Skeletal muscle tissue (tissue), 4 donors: ENCODE results near the gene MIPOL1. TPM values are rescaled to one million over a fixed set of nuclear protein-coding genes. Genes with fewer than 3 reads are reported as not detected.
"Not testable (repeated sequence)": the region's sequence is repeated elsewhere in the genome, so short reads cannot be mapped to it uniquely, and the experiment has no call there.

ENCODE experiments used
- H3K27ac ChIP-seq: one replicate; pipeline ENCODE4 v1.7.0; 2013; ENCODE audit warnings: mild to moderate bottlenecking, low read depth, low read length, inconsistent platforms
- H3K27me3 ChIP-seq, 3 donors: one replicate each; pipeline ENCODE4 v1.7.0; 2013; ENCODE audit warnings: low read length in 3 of 3; ENCODE audit not compliant: control insufficient read depth in 3 of 3, insufficient read depth in 3 of 3
- H3K36me3 ChIP-seq, 3 donors: one replicate each; pipeline ENCODE4 v1.7.0; 2013; ENCODE audit warnings: low read length in 3 of 3; ENCODE audit not compliant: control insufficient read depth in 3 of 3, insufficient read depth in 3 of 3
- H3K4me1 ChIP-seq, 3 donors: one replicate each; pipeline ENCODE4 v1.7.0; 2013; ENCODE audit warnings: low read length in 3 of 3, mild to moderate bottlenecking in 3 of 3; ENCODE audit not compliant: control insufficient read depth in 3 of 3, insufficient read depth in 3 of 3
- H3K4me3 ChIP-seq, 3 donors: one replicate each; pipeline ENCODE4 v1.7.0; 2013; ENCODE audit warnings: low read length in 3 of 3
- H3K9ac ChIP-seq, 3 donors: one replicate each; pipeline ENCODE4 v1.7.0; 2013; ENCODE audit warnings: low read length in 3 of 3, mild to moderate bottlenecking in 3 of 3, moderate library complexity in 2 of 3, low read depth in 1 of 3
- H3K9me3 ChIP-seq, 3 donors: one replicate each; pipeline ENCODE4 v1.7.0; 2013; ENCODE audit warnings: low read length in 3 of 3; ENCODE audit not compliant: control insufficient read depth in 3 of 3
- total RNA-seq: library from RNA; depleted of rRNA; stranded (reverse); fragments of >200 nt; gene quantifications from one replicate; pipeline ENCODE4 v1.2.3, GENCODE V29; 2014
- donor health status: Osteomylitis.

Gene MIPOL1
- total RNA-seq, 1 donor from 2014 or later, result 16.7 TPM

DNA sequence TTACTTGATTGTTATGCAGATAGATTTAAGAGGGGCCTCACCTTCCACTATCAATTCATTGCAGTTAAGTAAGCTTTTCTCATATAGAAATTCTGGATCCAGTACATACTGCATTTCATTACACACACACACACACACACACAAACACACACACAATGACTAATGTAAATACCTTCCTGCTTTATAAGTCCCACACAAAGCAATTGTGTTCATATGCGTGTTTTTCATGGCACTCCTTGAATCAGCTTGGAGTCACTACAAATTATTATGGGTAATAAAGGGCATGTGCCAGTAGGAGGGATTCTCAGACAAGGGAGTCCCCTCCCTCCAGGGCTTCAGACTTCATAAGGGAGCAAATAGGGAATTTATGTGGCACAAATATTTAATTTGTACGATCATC lies 4.5 kb downstream of the MIPOL1 start:
- H3K27ac ChIP-seq, result no peak overlapping the region
- H3K4me3 ChIP-seq, result no peak overlapping the region
- no peak overlapping the region for H3K9ac ChIP-seq
- peaks cover 0 to 9% (median 3%) of the 10 kb centered on the region in 3 donors for H3K4me1 ChIP-seq
- no peaks in the 10 kb centered on the region for H3K36me3 ChIP-seq
- no peaks in the 10 kb centered on the region for H3K9me3 ChIP-seq
- no peaks in the 10 kb centered on the region for H3K27me3 ChIP-seq

- Histone ChIP-seq H3K36me3 (no peaks in the 10 kb centered on the region), H3K9ac (no peak overlapping the region), H3K4me3 (no peak overlapping the region), H3K27me3 (no peaks in the 10 kb centered on the region), H3K27ac (no peak overlapping the region), H3K9me3 (no peaks in the 10 kb centered on the region), H3K4me1 (peaks cover 0 to 9% (median 3%) of the 10 kb centered on the region in 3 donors)
These were observed 5.1 kb downstream of the MIPOL1 start for GRCh38 chr14:37202812-37203211.

GRCh38 chr14:37203423-37203822 lies 5.7 kb downstream of the MIPOL1 start:
- H3K36me3 ChIP-seq, result no peaks in the 10 kb centered on the region
- H3K27ac ChIP-seq, result no peak overlapping the region
- H3K27me3 ChIP-seq, result no peaks in the 10 kb centered on the region
- H3K9me3 ChIP-seq, result no peaks in the 10 kb centered on the region
- no peak overlapping the region for H3K9ac ChIP-seq
- H3K4me3 ChIP-seq, result no peak overlapping the region
- H3K4me1 ChIP-seq, result peaks cover 0 to 4% (median 3%) of the 10 kb centered on the region in 3 donors

GRCh38 chr14:37205623-37206605 lies 8.2 kb downstream of the MIPOL1 start:
- H3K4me1 ChIP-seq, H3K27ac ChIP-seq, H3K9ac ChIP-seq, H3K27me3 ChIP-seq, H3K9me3 ChIP-seq, H3K4me3 ChIP-seq, H3K36me3 ChIP-seq: not testable (repeated sequence)

DNA sequence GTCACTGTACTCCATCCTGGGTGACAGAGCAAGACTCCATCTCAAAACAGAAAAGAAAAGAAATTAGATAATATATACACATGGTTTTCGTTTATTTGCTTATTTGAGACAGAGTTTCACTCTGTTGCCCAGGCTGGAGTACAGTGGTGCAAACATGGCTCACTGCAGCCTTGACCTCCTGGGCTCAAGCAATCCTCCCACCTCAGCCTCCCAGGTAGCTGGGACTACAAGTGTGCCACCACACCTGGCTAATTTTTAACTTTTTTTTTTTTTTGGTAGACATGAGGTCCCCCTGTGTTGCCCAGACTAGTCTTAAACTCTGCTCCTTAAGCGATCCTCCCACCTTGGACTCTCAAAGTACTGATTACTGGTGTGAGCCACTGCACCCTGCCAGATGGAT lies 11.9 kb downstream of the MIPOL1 start:
- H3K4me3 ChIP-seq, H3K36me3 ChIP-seq, H3K4me1 ChIP-seq: not testable (repeated sequence)

DNA sequence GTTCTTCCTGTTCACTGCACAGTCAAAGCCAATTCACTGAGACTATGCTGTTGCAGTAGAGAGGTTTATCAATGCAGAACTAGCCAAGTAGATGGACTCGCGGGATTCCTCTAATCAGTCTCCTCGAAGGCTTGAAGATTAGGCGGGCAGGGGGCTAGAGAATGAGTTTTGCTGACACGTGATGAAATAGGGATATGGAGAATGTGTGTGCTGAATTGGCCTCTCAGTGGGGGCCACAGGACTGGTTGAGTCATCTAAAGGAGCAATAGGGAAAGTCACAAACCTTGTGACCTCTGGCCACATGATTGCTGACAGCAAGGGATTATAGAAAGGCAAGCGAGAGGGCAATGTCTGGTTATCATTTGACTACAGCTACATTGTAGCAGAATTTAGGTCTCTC lies 12.7 kb downstream of the MIPOL1 start:
- Histone ChIP-seq H3K4me3 (no peak overlapping the region), H3K4me1 (no peaks in the 10 kb centered on the region), H3K27me3 (no peaks in the 10 kb centered on the region)

More for the DNA sequence above, 11.9 kb downstream of the MIPOL1 start:
- not testable (repeated sequence) for H3K27me3 ChIP-seq, H3K9me3 ChIP-seq, H3K27ac ChIP-seq, H3K9ac ChIP-seq

DNA sequence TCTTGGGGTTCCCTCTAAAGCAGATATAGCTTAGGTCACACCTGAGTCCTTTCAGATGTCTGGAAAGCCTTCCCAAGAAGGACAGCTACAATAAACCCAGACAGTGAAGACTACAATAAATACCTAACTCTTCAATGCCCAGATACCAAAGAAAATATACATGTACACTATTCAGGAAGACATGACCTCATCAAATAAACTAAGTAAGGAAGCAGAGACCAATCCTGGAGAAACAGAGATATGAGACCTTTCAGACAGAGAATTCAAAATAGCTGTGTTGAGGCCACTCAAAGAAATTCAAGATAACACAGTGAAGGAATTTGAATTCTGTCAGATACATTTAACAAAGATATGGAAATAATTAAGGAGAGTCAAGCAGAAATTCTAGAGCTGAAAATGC lies 15.3 kb downstream of the MIPOL1 start:
- H3K9me3 ChIP-seq, result peaks cover 0 to 4% (median 0%) of the 10 kb centered on the region in 3 donors
- no peak overlapping the region for H3K27ac ChIP-seq
- no peak overlapping the region for H3K9ac ChIP-seq
- no peaks in the 10 kb centered on the region for H3K36me3 ChIP-seq
- H3K4me3 ChIP-seq, result no peak overlapping the region
- no peaks in the 10 kb centered on the region for H3K4me1 ChIP-seq
- H3K27me3 ChIP-seq, result no peaks in the 10 kb centered on the region

More for the DNA sequence above, 12.7 kb downstream of the MIPOL1 start:
- H3K9ac ChIP-seq, result no peak overlapping the region
- peaks cover 0 to 1% (median 0%) of the 10 kb centered on the region in 3 donors for H3K9me3 ChIP-seq
- no peaks in the 10 kb centered on the region for H3K36me3 ChIP-seq
- no peak overlapping the region for H3K27ac ChIP-seq

- Histone ChIP-seq H3K36me3 (no peaks in the 10 kb centered on the region), H3K4me1 (no peaks in the 10 kb centered on the region), H3K27ac (no peak overlapping the region), H3K9me3 (peaks cover 0 to 4% (median 0%) of the 10 kb centered on the region in 3 donors), H3K4me3 (no peak overlapping the region), H3K27me3 (no peaks in the 10 kb centered on the region), H3K9ac (no peak overlapping the region)
These were observed 17.6 kb downstream of the MIPOL1 start for GRCh38 chr14:37215345-37215744.

DNA sequence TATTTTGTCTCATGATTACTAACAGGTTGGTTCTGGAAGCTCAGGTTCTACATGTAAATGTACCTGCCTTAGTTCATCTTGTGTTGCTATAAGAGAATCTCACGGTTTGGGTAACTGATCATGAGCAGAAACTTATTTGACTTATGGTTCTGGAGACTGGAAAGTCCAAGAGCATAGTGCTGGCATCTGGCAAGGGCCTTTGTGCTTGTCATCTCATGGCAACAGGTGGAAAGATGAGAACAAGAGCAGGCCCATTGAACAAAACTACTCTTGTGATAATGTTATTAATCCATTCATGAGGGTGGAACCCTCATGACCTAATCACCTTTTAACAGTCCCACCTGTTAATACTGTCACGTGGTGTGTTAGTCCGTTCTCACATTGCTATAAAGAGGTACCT lies 23.3 kb downstream of the MIPOL1 start:
- H3K4me3 ChIP-seq, result no peak overlapping the region
- H3K27ac ChIP-seq, result no peak overlapping the region
- no peaks in the 10 kb centered on the region for H3K27me3 ChIP-seq
- no peaks in the 10 kb centered on the region for H3K9me3 ChIP-seq
- H3K9ac ChIP-seq, result no peak overlapping the region
- H3K36me3 ChIP-seq, result no peaks in the 10 kb centered on the region
- no peaks in the 10 kb centered on the region for H3K4me1 ChIP-seq

GRCh38 chr14:37223947-37224474 lies 26.3 kb downstream of the MIPOL1 start:
- H3K4me3 ChIP-seq, result no peak overlapping the region
- no peaks in the 10 kb centered on the region for H3K27me3 ChIP-seq
- no peaks in the 10 kb centered on the region for H3K4me1 ChIP-seq
- no peak overlapping the region for H3K9ac ChIP-seq
- H3K9me3 ChIP-seq, result no peaks in the 10 kb centered on the region
- no peak overlapping the region for H3K27ac ChIP-seq
- no peaks in the 10 kb centered on the region for H3K36me3 ChIP-seq
